GM18909 (cell line): ENCODE results near the gene MFSD12.
A peak's percentile ranks its signal among the peaks of the same experiment; 100 is the strongest.
"Not testable (repeated sequence)": the region's sequence is repeated elsewhere in the genome, so short reads cannot be mapped to it uniquely, and the experiment has no call there.

Experiments
- ATAC-seq: cut with Tn5 transposase; IDR thresholded peaks from one replicate; pipeline ENCODE4 v1.9.1; 2021; ENCODE audit warnings: mild to moderate bottlenecking; ENCODE audit not compliant: unreplicated experiment, poor library complexity

Gene MFSD12

GRCh38 chr19:3511506-3512251 lies 45.7 kb downstream of the MFSD12 start:
- no peak for ATAC-seq

GRCh38 chr19:3510727-3511126 lies 46.7 kb downstream of the MFSD12 start:
- no peak for ATAC-seq

GRCh38 chr19:3509566-3509989 lies 47.8 kb downstream of the MFSD12 start:
- ATAC-seq, result no peak

GRCh38 chr19:3508771-3509535 lies 48.4 kb downstream of the MFSD12 start:
- ATAC-seq, result no peak

- ATAC-seq, result not testable (repeated sequence)
Measured at GRCh38 chr19:3508121-3508661, 49.2 kb downstream of the MFSD12 start.

- no peak for ATAC-seq
Measured at GRCh38 chr19:3507371-3508120, 49.8 kb downstream of the MFSD12 start.

- peak; percentile 22 for ATAC-seq
Measured at GRCh38 chr19:3506384-3507340, 50.7 kb downstream of the MFSD12 start.

GRCh38 chr19:3505598-3506383 lies 51.6 kb downstream of the MFSD12 start, which contains the start of gene FZR1:
TSS of gene FZR1 (plus strand) at chr19:3506311. CDS start at chr19:3522990, 16,679 bp downstream.
- peak; percentile 85 for ATAC-seq

GRCh38 chr19:3504735-3505134 lies 52.7 kb downstream of the MFSD12 start:
- ATAC-seq, result no peak

- no peak for ATAC-seq
Measured at GRCh38 chr19:3503036-3503572, 54.3 kb downstream of the MFSD12 start.

- no peak for ATAC-seq
Measured at GRCh38 chr19:3501780-3502179, 55.6 kb downstream of the MFSD12 start.

- peak; percentile 85 for ATAC-seq
Measured at GRCh38 chr19:3500429-3501101, 56.8 kb downstream of the MFSD12 start, which contains the start of gene DOHH. TSS of gene DOHH (minus strand) at chr19:3500674. CDS start at chr19:3496814, 3,860 bp downstream.

- ATAC-seq, result no peak
Measured at GRCh38 chr19:3499738-3500428, 57.5 kb downstream of the MFSD12 start.

- no peak for ATAC-seq
Measured at GRCh38 chr19:3497757-3498520, 59.4 kb downstream of the MFSD12 start.

GRCh38 chr19:3496392-3497273 lies 60.8 kb downstream of the MFSD12 start:
- ATAC-seq, result no peak
